SU-DHL-6 (cell line): Measurements from ENCODE around the gene PDE9A.

Source experiments
- EZH2phosphoT487 ChIP-seq: fragments of 200-600 bp; sonication (generic), shearing (Covaris generic); conservative IDR thresholded peaks from 2 replicates; pipeline ENCODE4 v1.6.1; 2018; ENCODE audit warnings: mild to moderate bottlenecking, antibody characterized with exemption, low read length, moderate library complexity, mixed read lengths
- TF ChIP-seq, protein P1 (sequence below): fragments of 200-600 bp; sonication (generic); IDR thresholded peaks from one replicate; pipeline ENCODE4 v1.5.1; 2017; ENCODE audit warnings: antibody characterized with exemption, mild to moderate bottlenecking, low read length, moderate library complexity; ENCODE audit not compliant: insufficient read depth, poor library complexity, severe bottlenecking

DNA sequence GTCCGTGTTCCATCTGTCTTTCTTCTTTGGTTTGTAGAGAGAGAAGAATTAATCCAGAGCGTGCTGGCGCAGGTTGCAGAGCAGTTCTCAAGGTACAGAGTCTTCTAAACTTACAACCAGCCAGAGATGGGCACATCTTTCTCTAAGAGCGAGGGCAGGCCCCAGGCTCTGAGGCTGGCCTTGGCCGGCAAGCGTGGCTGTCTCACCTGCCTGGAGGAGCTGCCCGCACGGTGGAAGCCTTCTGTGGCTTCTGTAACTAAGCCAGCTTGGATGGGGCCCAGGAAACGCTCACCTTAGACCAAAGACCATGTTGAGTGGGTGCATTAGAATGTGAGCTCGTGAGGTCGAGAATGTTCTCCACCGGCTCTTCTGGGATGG lies 78.6 kb downstream of the PDE9A start:
- TF ChIP-seq, protein P1, sequence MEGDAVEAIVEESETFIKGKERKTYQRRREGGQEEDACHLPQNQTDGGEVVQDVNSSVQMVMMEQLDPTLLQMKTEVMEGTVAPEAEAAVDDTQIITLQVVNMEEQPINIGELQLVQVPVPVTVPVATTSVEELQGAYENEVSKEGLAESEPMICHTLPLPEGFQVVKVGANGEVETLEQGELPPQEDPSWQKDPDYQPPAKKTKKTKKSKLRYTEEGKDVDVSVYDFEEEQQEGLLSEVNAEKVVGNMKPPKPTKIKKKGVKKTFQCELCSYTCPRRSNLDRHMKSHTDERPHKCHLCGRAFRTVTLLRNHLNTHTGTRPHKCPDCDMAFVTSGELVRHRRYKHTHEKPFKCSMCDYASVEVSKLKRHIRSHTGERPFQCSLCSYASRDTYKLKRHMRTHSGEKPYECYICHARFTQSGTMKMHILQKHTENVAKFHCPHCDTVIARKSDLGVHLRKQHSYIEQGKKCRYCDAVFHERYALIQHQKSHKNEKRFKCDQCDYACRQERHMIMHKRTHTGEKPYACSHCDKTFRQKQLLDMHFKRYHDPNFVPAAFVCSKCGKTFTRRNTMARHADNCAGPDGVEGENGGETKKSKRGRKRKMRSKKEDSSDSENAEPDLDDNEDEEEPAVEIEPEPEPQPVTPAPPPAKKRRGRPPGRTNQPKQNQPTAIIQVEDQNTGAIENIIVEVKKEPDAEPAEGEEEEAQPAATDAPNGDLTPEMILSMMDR: no peak
- TF ChIP-seq EZH2phosphoT487: no peak
